Sigmoid colon (tissue), 7 donors: ENCODE measurements around the gene TENM4. TPM values are rescaled to one million over a fixed set of nuclear protein-coding genes. Genes with fewer than 3 reads are reported as not detected.

Source experiments
- DNase-seq: peaks from one replicate; pipeline ENCODE4 v3.0.0-alpha.2; 2019
- H3K27ac ChIP-seq, 4 donors: fragments of 200-600 bp; sonication (generic); one replicate each; pipeline ENCODE4 v1.5.1; 2016 to 2019; ENCODE audit warnings: mild to moderate bottlenecking in 1 of 4
- H3K27me3 ChIP-seq, 3 donors: fragments of 200-600 bp; sonication (generic); one replicate each; pipeline ENCODE4 v1.5.1; 2019; ENCODE audit warnings: mild to moderate bottlenecking in 1 of 3
- H3K36me3 ChIP-seq, 4 donors: fragments of 200-600 bp; sonication (generic); one replicate each; pipeline ENCODE4 v1.5.1; 2016 to 2019
- H3K4me1 ChIP-seq, 4 donors: fragments of 200-600 bp; sonication (generic); one replicate each; pipeline ENCODE4 v1.5.1; 2017 to 2019
- H3K4me3 ChIP-seq, 4 donors: fragments of 200-600 bp; sonication (generic); one replicate each; pipeline ENCODE4 v1.5.1; 2017 to 2019; ENCODE audit warnings: mild to moderate bottlenecking in 2 of 4, moderate library complexity in 1 of 4
- H3K9me3 ChIP-seq, 4 donors: fragments of 200-600 bp in 3 of 4; sonication (generic) in 3 of 4; one replicate each; pipeline versions ENCODE4 v1.5.1 to v1.6.1; 2013 to 2019
- CTCF ChIP-seq, 4 experiments: fragments of 450-650 bp in 3 of 4; fragments of 200-600 bp in 1 of 4; IDR thresholded peaks; one replicate each; pipeline ENCODE4 v1.5.1; 2016 to 2019; ENCODE audit warnings: antibody characterized with exemption in 4 of 4, mild to moderate bottlenecking in 3 of 4, moderate library complexity in 2 of 4
- EP300 ChIP-seq, 4 donors: sonication (generic); formaldehyde crosslinking; IDR thresholded peaks; one replicate each; pipeline ENCODE4 v1.6.1; 2017; ENCODE audit warnings: antibody characterized with exemption in 4 of 4
- POLR2A ChIP-seq, 2 donors: fragments of 450-650 bp; IDR thresholded peaks; one replicate each; pipeline ENCODE4 v1.6.1; 2016; ENCODE audit warnings: antibody characterized with exemption in 2 of 2, mild to moderate bottlenecking in 2 of 2, moderate library complexity in 2 of 2
- POLR2AphosphoS5 ChIP-seq, 4 donors: sonication (generic); formaldehyde crosslinking; IDR thresholded peaks; one replicate each; pipeline ENCODE4 v1.6.1; 2017; ENCODE audit warnings: antibody characterized with exemption in 4 of 4
- WGBS, 2 donors: extraction: QIAGEN DNeasy Blood & Tissue Kit; methylation state at CpG; one replicate each; pipeline ENCODE4 v1.1.7; 2013; 5-methylcytosine and 5-hydroxymethylcytosine counted together
- intact Hi-C: fragments of 100-400 bp; cut with DNase I; formaldehyde crosslinking; loops from one replicate; pipeline ENCODE4 v1.15.1; 2023
- polyA plus RNA-seq, 3 donors: library from polyadenylated mRNA; stranded (reverse); fragments of 200-250 nt; gene quantifications; one replicate each; pipeline ENCODE4 v1.2.3, GENCODE V29; 2013
- total RNA-seq, 4 donors: library from RNA; depleted of rRNA; stranded (reverse); fragments of >200 nt; gene quantifications; one replicate each; pipeline ENCODE4 v1.1.0, GENCODE V29; 2016
- donor health status: healthy with polysubstance abuse.
- donor health status: Bipolar disorder and iron deficiency.
- donor health status: healthy.

The TENM4 gene
- total and polyA plus RNA-seq, 7 donors: 0.23 to 14.6 (median 1.9) TPM; not detected in 1

GRCh38 chr11:79485694-79486093 lies 44.9 kb upstream of the TENM4 start:
- TF ChIP-seq POLR2AphosphoS5 (IDR thresholded peaks at IDR 0.05) (no peak), EP300 (IDR thresholded peaks at IDR 0.05) (no peak), POLR2A (IDR thresholded peaks at IDR 0.05) (no peak), CTCF (IDR thresholded peaks at IDR 0.05) (no peak)
- Histone ChIP-seq H3K9me3 (no peaks in the 10 kb centered on the region), H3K27ac (no peak overlapping the region), H3K4me3 (no peak overlapping the region), H3K27me3 (no peaks in the 10 kb centered on the region), H3K4me1 (no peaks in the 10 kb centered on the region), H3K36me3 (no peaks in the 10 kb centered on the region)
- 35 to 39% methylated on average over 4 of the region's 4 CpGs for WGBS, 2 donors
- DNase-seq: no peak
- intact Hi-C loops: no loop called here

- H3K27me3 ChIP-seq: no peaks in the 10 kb centered on the region
- no peaks in the 10 kb centered on the region for H3K36me3 ChIP-seq
- H3K4me3 ChIP-seq: no peak overlapping the region
- no peaks in the 10 kb centered on the region for H3K4me1 ChIP-seq
- no peaks in the 10 kb centered on the region for H3K9me3 ChIP-seq
- no peak for TF ChIP-seq EP300 (IDR thresholded peaks at IDR 0.05)
- TF ChIP-seq CTCF (IDR thresholded peaks at IDR 0.05): no peak
- TF ChIP-seq POLR2AphosphoS5 (IDR thresholded peaks at IDR 0.05): no peak
- no peak for TF ChIP-seq POLR2A (IDR thresholded peaks at IDR 0.05)
- no peak overlapping the region for H3K27ac ChIP-seq
- no peak for DNase-seq
- intact Hi-C loops: no loop called here
Measured at GRCh38 chr11:79484872-79485271, 44.0 kb upstream of the TENM4 start.

GRCh38 chr11:79482800-79483199 lies 42.0 kb upstream of the TENM4 start:
- no peaks in the 10 kb centered on the region for H3K9me3 ChIP-seq
- no peak overlapping the region for H3K4me3 ChIP-seq
- no peaks in the 10 kb centered on the region for H3K4me1 ChIP-seq
- no peak for DNase-seq
- no peaks in the 10 kb centered on the region for H3K36me3 ChIP-seq
- TF ChIP-seq POLR2AphosphoS5 (IDR thresholded peaks at IDR 0.05) (no peak), CTCF (IDR thresholded peaks at IDR 0.05) (no peak), POLR2A (IDR thresholded peaks at IDR 0.05) (no peak), EP300 (IDR thresholded peaks at IDR 0.05) (no peak)
- H3K27me3 ChIP-seq: no peaks in the 10 kb centered on the region
- WGBS, 2 donors: 64 to 76% methylated on average over 3 of the region's 3 CpGs
- H3K27ac ChIP-seq: no peak overlapping the region
- intact Hi-C loops: no loop called here

DNA sequence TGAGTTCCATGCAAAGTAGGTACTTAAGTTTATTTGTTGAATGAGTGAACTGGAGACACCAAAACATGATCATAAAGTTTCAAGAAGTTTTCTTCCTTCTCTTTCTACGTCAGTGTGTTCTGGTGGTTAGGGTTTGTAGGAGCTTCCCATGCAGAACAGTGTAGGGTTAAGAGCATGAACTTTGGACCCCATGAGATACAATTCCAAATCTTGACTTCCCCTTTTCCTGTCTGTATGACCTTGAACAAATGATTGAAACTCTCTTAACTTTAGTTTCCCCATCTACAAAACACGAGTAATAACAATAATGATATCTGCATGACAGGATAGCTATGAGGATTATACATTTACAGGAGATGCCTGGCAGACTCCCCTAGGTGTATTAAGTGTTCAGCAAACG lies 41.0 kb upstream of the TENM4 start:
- no peak overlapping the region for H3K27ac ChIP-seq
- H3K27me3 ChIP-seq: no peaks in the 10 kb centered on the region
- no peak for TF ChIP-seq POLR2AphosphoS5 (IDR thresholded peaks at IDR 0.05)
- DNase-seq: no peak
- intact Hi-C loops: no loop called here
- no peaks in the 10 kb centered on the region for H3K36me3 ChIP-seq
- no peaks in the 10 kb centered on the region for H3K9me3 ChIP-seq
- 40 to 61% methylated on average over 3 of the region's 3 CpGs for WGBS, 2 donors
- no peaks in the 10 kb centered on the region for H3K4me1 ChIP-seq
- no peak overlapping the region for H3K4me3 ChIP-seq

GRCh38 chr11:79480864-79481263 lies 40.0 kb upstream of the TENM4 start:
- H3K4me3 ChIP-seq: no peak overlapping the region
- no peak overlapping the region for H3K27ac ChIP-seq
- 19 to 66% methylated on average over 4 of the region's 4 CpGs for WGBS, 2 donors
- no peaks in the 10 kb centered on the region for H3K36me3 ChIP-seq
- no peak for DNase-seq
- intact Hi-C loops: no loop called here
- H3K4me1 ChIP-seq: no peaks in the 10 kb centered on the region
- TF ChIP-seq CTCF (IDR thresholded peaks at IDR 0.05): no peak
- no peak for TF ChIP-seq EP300 (IDR thresholded peaks at IDR 0.05)
- TF ChIP-seq POLR2A (IDR thresholded peaks at IDR 0.05): no peak
- no peak for TF ChIP-seq POLR2AphosphoS5 (IDR thresholded peaks at IDR 0.05)
- no peaks in the 10 kb centered on the region for H3K9me3 ChIP-seq
- H3K27me3 ChIP-seq: no peaks in the 10 kb centered on the region
